A549 (cell line): ENCODE measurements around the gene TNNI3K.

Source experiments
- RNF2 ChIP-seq: fragments of 200-600 bp; sonication (generic); IDR thresholded peaks from 2 replicates; pipeline ENCODE4 v1.6.1; 2016; ENCODE audit warnings: low read depth, mild to moderate bottlenecking, antibody characterized with exemption, moderate library complexity, borderline replicate concordance
- TF ChIP-seq, protein P1 (sequence below): fragments of >200 bp; sonication (Bioruptor Twin); formaldehyde crosslinking; IDR thresholded peaks from 3 replicates; pipeline ENCODE4 v1.5.1; 2016

DNA sequence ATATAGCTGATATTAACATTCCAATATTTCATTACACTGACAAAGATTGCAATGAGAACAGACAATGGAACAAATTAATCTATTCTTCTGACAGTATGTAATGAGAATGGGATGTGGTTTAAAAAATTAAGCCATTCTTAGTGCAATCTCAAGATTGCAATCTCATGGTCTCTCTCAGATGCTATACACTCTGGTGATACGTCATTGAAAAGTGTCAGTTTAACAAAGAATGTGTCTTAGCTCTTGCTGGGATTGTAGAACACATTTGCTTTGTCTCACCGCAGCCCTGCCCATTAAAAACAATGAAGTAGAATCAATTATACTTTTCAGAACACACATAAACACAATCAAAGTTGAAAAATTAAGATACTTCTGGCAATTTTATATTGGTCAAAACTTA, 222.1 kb downstream of the TNNI3K start:
- TF ChIP-seq RNF2: no peak
- TF ChIP-seq, protein P1, sequence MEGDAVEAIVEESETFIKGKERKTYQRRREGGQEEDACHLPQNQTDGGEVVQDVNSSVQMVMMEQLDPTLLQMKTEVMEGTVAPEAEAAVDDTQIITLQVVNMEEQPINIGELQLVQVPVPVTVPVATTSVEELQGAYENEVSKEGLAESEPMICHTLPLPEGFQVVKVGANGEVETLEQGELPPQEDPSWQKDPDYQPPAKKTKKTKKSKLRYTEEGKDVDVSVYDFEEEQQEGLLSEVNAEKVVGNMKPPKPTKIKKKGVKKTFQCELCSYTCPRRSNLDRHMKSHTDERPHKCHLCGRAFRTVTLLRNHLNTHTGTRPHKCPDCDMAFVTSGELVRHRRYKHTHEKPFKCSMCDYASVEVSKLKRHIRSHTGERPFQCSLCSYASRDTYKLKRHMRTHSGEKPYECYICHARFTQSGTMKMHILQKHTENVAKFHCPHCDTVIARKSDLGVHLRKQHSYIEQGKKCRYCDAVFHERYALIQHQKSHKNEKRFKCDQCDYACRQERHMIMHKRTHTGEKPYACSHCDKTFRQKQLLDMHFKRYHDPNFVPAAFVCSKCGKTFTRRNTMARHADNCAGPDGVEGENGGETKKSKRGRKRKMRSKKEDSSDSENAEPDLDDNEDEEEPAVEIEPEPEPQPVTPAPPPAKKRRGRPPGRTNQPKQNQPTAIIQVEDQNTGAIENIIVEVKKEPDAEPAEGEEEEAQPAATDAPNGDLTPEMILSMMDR: no peak
